Right forelimb (tissue), 1 donor: ENCODE measurements around the gene GJC2.

Experiments used
- DNase-seq: peaks from one replicate; pipeline ENCODE4 v3.0.0-alpha.2; 2018

GJC2 gene

GRCh38 chr1:228158151-228159007 lies 8.6 kb downstream of the GJC2 start:
- DNase-seq, result no peak

- no peak for DNase-seq
These were observed 9.4 kb downstream of the GJC2 start for GRCh38 chr1:228159008-228159665.

- DNase-seq, result no peak
These were observed 10.6 kb downstream of the GJC2 start for GRCh38 chr1:228160201-228160761.

GRCh38 chr1:228161362-228161761 lies 11.6 kb downstream of the GJC2 start:
- no peak for DNase-seq

- no peak for DNase-seq
These were observed 12.1 kb downstream of the GJC2 start for GRCh38 chr1:228161866-228162265.

- DNase-seq, result no peak
These were observed 12.7 kb downstream of the GJC2 start for GRCh38 chr1:228162286-228163006.

- DNase-seq, result no peak
These were observed 13.4 kb downstream of the GJC2 start for GRCh38 chr1:228163007-228163753.

- no peak for DNase-seq
These were observed 14.2 kb downstream of the GJC2 start for GRCh38 chr1:228163776-228164519.

GRCh38 chr1:228164561-228165371 lies 15.0 kb downstream of the GJC2 start:
- no peak for DNase-seq

GRCh38 chr1:228165372-228166169 lies 15.8 kb downstream of the GJC2 start, which contains the start of gene IBA57:
IBA57 (plus strand) TSS chr1:228165804; CDS start chr1:228165817, 13 bp downstream.
- peak; percentile 100 for DNase-seq

- no peak for DNase-seq
These were observed 16.6 kb downstream of the GJC2 start for GRCh38 chr1:228166170-228166936.

- no peak for DNase-seq
These were observed 19.0 kb downstream of the GJC2 start for GRCh38 chr1:228168563-228169270.

- DNase-seq, result no peak
These were observed 19.6 kb downstream of the GJC2 start for GRCh38 chr1:228169345-228169744.

GRCh38 chr1:228170666-228171065 lies 20.9 kb downstream of the GJC2 start:
- no peak for DNase-seq

GRCh38 chr1:228171221-228171891 lies 21.6 kb downstream of the GJC2 start:
- DNase-seq, result no peak

- DNase-seq, result no peak
These were observed 23.1 kb downstream of the GJC2 start for GRCh38 chr1:228172591-228173527.
